H9 (cell line): ENCODE measurements around the gene CDC26. TPM values are rescaled to one million over a fixed set of nuclear protein-coding genes. Genes with fewer than 3 reads are reported as not detected.
"Not testable (repeated sequence)": the region's sequence is repeated elsewhere in the genome, so short reads cannot be mapped to it uniquely, and the experiment has no call there.

Experiments
- DNase-seq: peaks from one replicate; pipeline ENCODE4 v3.0.0-alpha.2; 2017
- H2AFZ ChIP-seq: one replicate; pipeline ENCODE4 v1.6.1; 2013; ENCODE audit warnings: mild to moderate bottlenecking, low read length, control low read depth, moderate library complexity
- H2AK5ac ChIP-seq: 2 replicates; pipeline ENCODE4 v1.6.1; 2013; ENCODE audit warnings: low read length, control low read depth, mixed read lengths; ENCODE audit not compliant: insufficient read length
- H2BK120ac ChIP-seq: one replicate; pipeline ENCODE4 v1.6.1; 2013; ENCODE audit warnings: low read depth, mild to moderate bottlenecking, low read length, control low read depth, inconsistent platforms; ENCODE audit not compliant: poor library complexity, severe bottlenecking
- H2BK12ac ChIP-seq: 2 replicates; pipeline ENCODE4 v1.6.1; 2013; ENCODE audit warnings: low read length, control low read depth, mixed read lengths, low read depth; ENCODE audit not compliant: insufficient read length
- H2BK15ac ChIP-seq: 2 replicates; pipeline ENCODE4 v1.6.1; 2013; ENCODE audit warnings: low read depth, low read length, control low read depth
- H2BK20ac ChIP-seq: one replicate; pipeline ENCODE4 v1.6.1; 2013; ENCODE audit warnings: low read depth, mild to moderate bottlenecking, low read length, control low read depth, inconsistent platforms; ENCODE audit not compliant: poor library complexity, severe bottlenecking
- H2BK5ac ChIP-seq: 2 replicates; pipeline ENCODE4 v1.6.1; 2013; ENCODE audit warnings: low read length, control low read depth, mixed read lengths; ENCODE audit not compliant: insufficient read length
- H3K14ac ChIP-seq: 2 replicates; pipeline ENCODE4 v1.6.1; 2013; ENCODE audit warnings: low read length, control low read depth; ENCODE audit not compliant: insufficient read depth
- H3K18ac ChIP-seq: 2 replicates; pipeline ENCODE4 v1.6.1; 2013; ENCODE audit warnings: low read depth, mild to moderate bottlenecking, mixed read lengths, low read length, control low read depth; ENCODE audit not compliant: insufficient read length
- H3K23ac ChIP-seq: 2 replicates; pipeline ENCODE4 v1.6.1; 2013; ENCODE audit warnings: low read length, control low read depth, mixed read lengths, low read depth; ENCODE audit not compliant: insufficient read length
- H3K23me2 ChIP-seq: 2 replicates; pipeline ENCODE4 v1.6.1; 2013; ENCODE audit warnings: low read depth, mild to moderate bottlenecking, mixed read lengths, low read length, control low read depth; ENCODE audit not compliant: insufficient read length, poor library complexity, severe bottlenecking
- H3K27ac ChIP-seq: 2 replicates; pipeline ENCODE4 v1.5.1; 2013; ENCODE audit warnings: low read length, control low read depth, mixed read lengths, low read depth; ENCODE audit not compliant: insufficient read length
- H3K27me3 ChIP-seq: 2 replicates; pipeline ENCODE4 v1.6.1; 2013; ENCODE audit warnings: low read length, control low read depth, inconsistent platforms; ENCODE audit not compliant: insufficient read depth
- H3K4ac ChIP-seq: 2 replicates; pipeline ENCODE4 v1.6.1; 2013; ENCODE audit warnings: low read depth, mild to moderate bottlenecking, control low read depth, inconsistent platforms, low read length, moderate library complexity
- H3K4me1 ChIP-seq: 2 replicates; pipeline ENCODE4 v1.6.1; 2013; ENCODE audit warnings: low read length, control low read depth, inconsistent platforms; ENCODE audit not compliant: insufficient read depth
- H3K4me2 ChIP-seq: 2 replicates; pipeline ENCODE4 v1.6.1; 2013; ENCODE audit warnings: low read length, control low read depth, mixed read lengths; ENCODE audit not compliant: insufficient read length, insufficient read depth
- H3K56ac ChIP-seq: 2 replicates; pipeline ENCODE4 v1.6.1; 2013; ENCODE audit warnings: low read depth, mild to moderate bottlenecking, mixed read lengths, low read length, control low read depth; ENCODE audit not compliant: insufficient read length
- H3K79me1 ChIP-seq: 2 replicates; pipeline ENCODE4 v1.6.1; 2013; ENCODE audit warnings: low read depth, mild to moderate bottlenecking, moderate library complexity, low read length, control low read depth, inconsistent platforms; ENCODE audit not compliant: insufficient read depth, poor library complexity, severe bottlenecking
- H3K79me2 ChIP-seq: 2 replicates; pipeline ENCODE4 v1.6.1; 2013; ENCODE audit warnings: low read length, control low read depth, inconsistent platforms; ENCODE audit not compliant: insufficient read depth
- H3K9ac ChIP-seq: 2 replicates; pipeline ENCODE4 v1.6.1; 2013; ENCODE audit warnings: low read length, control low read depth, mixed read lengths; ENCODE audit not compliant: insufficient read length; ENCODE audit errors: extremely low read depth
- H3K9me3 ChIP-seq: one replicate; pipeline ENCODE4 v1.6.1; 2013; ENCODE audit warnings: low read depth, low read length, inconsistent platforms; ENCODE audit not compliant: control insufficient read depth
- H3T11ph ChIP-seq: one replicate; pipeline ENCODE4 v1.6.1; 2013; ENCODE audit warnings: mild to moderate bottlenecking, low read length, control low read depth, inconsistent platforms
- H4K20me1 ChIP-seq: one replicate; pipeline ENCODE4 v1.6.1; 2013; ENCODE audit not compliant: control insufficient read depth, insufficient read length, insufficient read depth
- H4K5ac ChIP-seq: 2 replicates; pipeline ENCODE4 v1.6.1; 2013; ENCODE audit warnings: low read depth, mild to moderate bottlenecking, mixed read lengths, low read length, control low read depth; ENCODE audit not compliant: insufficient read length
- H4K8ac ChIP-seq: replicated peaks from 2 replicates; pipeline ENCODE4 v1.6.1; 2013; ENCODE audit warnings: low read length, control low read depth, mixed read lengths, low read depth; ENCODE audit not compliant: insufficient read length
- H4K91ac ChIP-seq: 2 replicates; pipeline ENCODE4 v1.6.1; 2013; ENCODE audit warnings: low read depth, mild to moderate bottlenecking, moderate library complexity, mixed read lengths, low read length, control low read depth; ENCODE audit not compliant: insufficient read length
- H3K27ac Mint-ChIP-seq, 3 experiments: 2 replicates in 2 of 3; 3 replicates in 1 of 3; pipeline ENCODE4 v1.8.0; 2020 to 2021; ENCODE audit warnings: mixed read lengths in 3 of 3, mild to moderate bottlenecking in 1 of 3, moderate library complexity in 1 of 3
- H3K27me3 Mint-ChIP-seq: 2 replicates; pipeline ENCODE4 v1.8.0; 2021; ENCODE audit warnings: low read depth, mild to moderate bottlenecking, moderate library complexity, mixed read lengths
- H3K36me3 Mint-ChIP-seq, 3 experiments: 2 replicates in 2 of 3; 3 replicates in 1 of 3; pipeline ENCODE4 v1.8.0; 2020 to 2021; ENCODE audit warnings: low read depth in 3 of 3, mixed read lengths in 3 of 3; ENCODE audit not compliant: insufficient read depth in 1 of 3
- H3K4me1 Mint-ChIP-seq, 2 experiments: 2 replicates each; pipeline ENCODE4 v1.8.0; 2020; ENCODE audit warnings: mixed read lengths in 2 of 2
- H3K4me3 Mint-ChIP-seq, 2 experiments: 2 replicates in 1 of 2; 3 replicates in 1 of 2; pipeline ENCODE4 v1.8.0; 2020 to 2021; ENCODE audit warnings: mild to moderate bottlenecking in 2 of 2, mixed read lengths in 2 of 2, moderate library complexity in 1 of 2
- H3K9me3 Mint-ChIP-seq, 2 experiments: 2 replicates in 1 of 2; 3 replicates in 1 of 2; pipeline ENCODE4 v1.8.0; 2020; ENCODE audit warnings: mild to moderate bottlenecking in 2 of 2, mixed read lengths in 2 of 2, moderate library complexity in 1 of 2
- CTCF ChIP-seq: fragments of 200-600 bp; sonication (generic); conservative IDR thresholded peaks from 3 replicates; pipeline ENCODE4 v1.8.0; 2021; ENCODE audit warnings: antibody characterized with exemption, mild to moderate bottlenecking
- WGBS: extraction: QIAGEN DNeasy Blood & Tissue Kit; methylation state at CpG from one replicate; pipeline ENCODE4 v1.1.7; 2013; ENCODE audit warnings: missing lambda C conversion rate, low lambda C conversion rate, mixed read lengths; ENCODE audit not compliant: insufficient read length; ENCODE audit errors: extremely low coverage; 5-methylcytosine and 5-hydroxymethylcytosine counted together
- total RNA-seq: library from RNA; stranded (reverse); gene quantifications from 2 replicates; pipeline ENCODE4 v1.2.1, GENCODE V29; 2021

CDC26 gene
- total RNA-seq, 1 experiment from 2014 or later: 38.6 TPM

- Histone ChIP-seq H3T11ph (no peak overlapping the region), H3K23ac (no peak overlapping the region), H3K4me2 (no peak overlapping the region), H2BK120ac (no peak overlapping the region), H3K27ac (no peak overlapping the region), H2AFZ (no peak overlapping the region), H4K20me1 (no peaks in the 10 kb centered on the region), H3K9ac (no peak overlapping the region), H2BK20ac (no peak overlapping the region), H2BK15ac (no peak overlapping the region), H3K27me3 (no peaks in the 10 kb centered on the region), H3K4ac (no peak overlapping the region), H2BK5ac (no peak overlapping the region), H3K18ac (no peak overlapping the region), H3K9me3 (no peaks in the 10 kb centered on the region), H3K79me1 (no peaks in the 10 kb centered on the region), H4K8ac (no peak overlapping the region), H2BK12ac (no peak overlapping the region), H3K4me1 (no peaks in the 10 kb centered on the region), H3K56ac (no peak overlapping the region), H3K14ac (no peak overlapping the region), H4K91ac (no peak overlapping the region), H3K23me2 (no peaks in the 10 kb centered on the region), H4K5ac (no peak overlapping the region), H3K79me2 (no peaks in the 10 kb centered on the region), H2AK5ac (no peak overlapping the region)
- Mint-ChIP-seq H3K4me1 (peaks cover 0 to 2% of the 10 kb centered on the region in 2 experiments; a peak in 1 of 4 replicates), H3K9me3 (peaks cover 3 to 5% of the 10 kb centered on the region in 2 experiments; a peak in 3 of 5 replicates), H3K27ac (no peak overlapping the region), H3K4me3 (no peak overlapping the region), H3K36me3 (peaks cover 7 to 13% (median 7%) of the 10 kb centered on the region in 3 experiments; a peak in 6 of 7 replicates), H3K27me3 (no peaks in the 10 kb centered on the region)
- WGBS: no CpG with 5 or more reads among the region's 2 CpGs
- TF ChIP-seq CTCF: no peak
- DNase-seq: no peak
Measured at GRCh38 chr9:113250807-113251206, 24.6 kb downstream of the CDC26 start.

GRCh38 chr9:113249661-113250060, 25.7 kb downstream of the CDC26 start:
- not testable (repeated sequence) for H4K5ac ChIP-seq, H2BK12ac ChIP-seq, H3K9ac ChIP-seq, H3K27ac ChIP-seq, H3K79me1 ChIP-seq, H3K23me2 ChIP-seq, H4K91ac ChIP-seq, H4K20me1 ChIP-seq, H3K14ac ChIP-seq, H3K56ac ChIP-seq, H2AK5ac ChIP-seq, H3K4me2 ChIP-seq, H3K9me3 ChIP-seq, H3K9me3 Mint-ChIP-seq, H3K18ac ChIP-seq, H3K4me1 ChIP-seq, H2BK20ac ChIP-seq, H2BK5ac ChIP-seq, H2AFZ ChIP-seq, H3K79me2 ChIP-seq, H3K27me3 ChIP-seq, H3K4ac ChIP-seq, DNase-seq, H3K23ac ChIP-seq, H3K4me3 Mint-ChIP-seq, H3K27me3 Mint-ChIP-seq, H4K8ac ChIP-seq, H2BK15ac ChIP-seq, H3K27ac Mint-ChIP-seq, H3T11ph ChIP-seq, H2BK120ac ChIP-seq
- no CpG with 5 or more reads among the region's 2 CpGs for WGBS
- Mint-ChIP-seq H3K36me3 (peaks cover 7 to 13% (median 7%) of the 10 kb centered on the region in 3 experiments; a peak in 6 of 7 replicates), H3K4me1 (peaks cover 7 to 13% of the 10 kb centered on the region in 2 experiments; a peak in 3 of 4 replicates)
